Measurements from ENCODE around the gene CHCHD6.
A peak's percentile ranks its signal among the peaks of the same experiment; 100 is the strongest.

The CHCHD6 gene

GRCh38 chr3:127000761-127001160 is 296.7 kb downstream of the CHCHD6 start:
- Histone ChIP-seq H3K4me1 (peaks cover 67% of the 10 kb centered on the region), H3K4me3 (no peak overlapping the region), H3K36me3 (no peaks in the 10 kb centered on the region), H3K9me3 (no peaks in the 10 kb centered on the region), H3K27me3 (no peaks in the 10 kb centered on the region), H3K9ac (no peak overlapping the region), H4K20me1 (peaks cover 92% of the 10 kb centered on the region), H3K27ac (no peak overlapping the region), H3K4me2 (no peak overlapping the region)
- no peak for TF ChIP-seq Cebpa-rat (IDR thresholded peaks at IDR 0.05)

GRCh38 chr3:127001486-127002194 is 297.6 kb downstream of the CHCHD6 start:
- Histone ChIP-seq H3K9me3 (no peaks in the 10 kb centered on the region), H3K9ac (no peak overlapping the region), H3K4me3 (no peak overlapping the region), H4K20me1 (peaks cover 92% of the 10 kb centered on the region), H3K4me2 (peak overlapping the region; percentile 45; the same call in 1 of the 2 replicates), H3K36me3 (no peaks in the 10 kb centered on the region), H3K4me1 (peaks cover 67% of the 10 kb centered on the region), H3K27ac (no peak overlapping the region), H3K27me3 (no peaks in the 10 kb centered on the region)
- no peak for TF ChIP-seq Cebpa-rat (IDR thresholded peaks at IDR 0.05)

GRCh38 chr3:127002195-127003174 is 298.4 kb downstream of the CHCHD6 start:
- Histone ChIP-seq H3K4me1 (peaks cover 61% of the 10 kb centered on the region), H3K9me3 (no peaks in the 10 kb centered on the region), H3K36me3 (no peaks in the 10 kb centered on the region), H3K27me3 (no peaks in the 10 kb centered on the region), H4K20me1 (peaks cover 90% of the 10 kb centered on the region), H3K9ac (no peak overlapping the region; the same call in 1 of the 2 replicates), H3K27ac (no peak overlapping the region), H3K4me2 (peak overlapping the region; percentile 45), H3K4me3 (no peak overlapping the region)
- no peak for TF ChIP-seq Cebpa-rat (IDR thresholded peaks at IDR 0.05)

GRCh38 chr3:127003175-127003555 is 299.1 kb downstream of the CHCHD6 start:
- no peak for TF ChIP-seq Cebpa-rat (IDR thresholded peaks at IDR 0.05)
- H3K4me2 ChIP-seq: peak overlapping the region; percentile 49
- no peak overlapping the region for H3K27ac ChIP-seq
- peaks cover 57% of the 10 kb centered on the region for H3K4me1 ChIP-seq
- H3K4me3 ChIP-seq: no peak overlapping the region
- no peaks in the 10 kb centered on the region for H3K36me3 ChIP-seq
- H3K27me3 ChIP-seq: no peaks in the 10 kb centered on the region
- no peak overlapping the region for H3K9ac ChIP-seq
- no peaks in the 10 kb centered on the region for H3K9me3 ChIP-seq
- H4K20me1 ChIP-seq: peaks cover 90% of the 10 kb centered on the region

- no peak overlapping the region for H3K9ac ChIP-seq
- no peaks in the 10 kb centered on the region for H3K36me3 ChIP-seq
- H3K4me2 ChIP-seq: peak overlapping the region; percentile 49
- no peak overlapping the region for H3K27ac ChIP-seq
- peaks cover 90% of the 10 kb centered on the region for H4K20me1 ChIP-seq
- no peak overlapping the region for H3K4me3 ChIP-seq
- TF ChIP-seq Cebpa-rat (IDR thresholded peaks at IDR 0.05): no peak
- no peaks in the 10 kb centered on the region for H3K27me3 ChIP-seq
- no peaks in the 10 kb centered on the region for H3K9me3 ChIP-seq
- peaks cover 57% of the 10 kb centered on the region for H3K4me1 ChIP-seq
These were observed 299.7 kb downstream of the CHCHD6 start for GRCh38 chr3:127003601-127004280.

- Histone ChIP-seq H3K9me3 (no peaks in the 10 kb centered on the region), H3K4me2 (0 out of 2 replicates have a peak overlapping the region, but pooled peaks have one; percentile 49), H3K27ac (no peak overlapping the region), H3K4me1 (peaks cover 62% of the 10 kb centered on the region), H3K27me3 (no peaks in the 10 kb centered on the region), H3K9ac (no peak overlapping the region), H4K20me1 (peaks cover 86% of the 10 kb centered on the region), H3K36me3 (no peaks in the 10 kb centered on the region), H3K4me3 (no peak overlapping the region)
- TF ChIP-seq Cebpa-rat (IDR thresholded peaks at IDR 0.05): no peak
These were observed 300.8 kb downstream of the CHCHD6 start for GRCh38 chr3:127004641-127005397.

GRCh38 chr3:127005864-127006500 is 301.9 kb downstream of the CHCHD6 start:
- Histone ChIP-seq H3K4me3 (no peak overlapping the region), H3K27me3 (no peaks in the 10 kb centered on the region), H3K27ac (no peak overlapping the region), H3K4me2 (peak overlapping the region; percentile 30), H3K36me3 (no peaks in the 10 kb centered on the region), H4K20me1 (peaks cover 86% of the 10 kb centered on the region), H3K9me3 (no peaks in the 10 kb centered on the region), H3K9ac (no peak overlapping the region), H3K4me1 (peaks cover 74% of the 10 kb centered on the region)
- TF ChIP-seq Cebpa-rat (IDR thresholded peaks at IDR 0.05): no peak

GRCh38 chr3:127006781-127007436 is 302.9 kb downstream of the CHCHD6 start:
- Histone ChIP-seq H3K4me3 (no peak overlapping the region), H3K9ac (no peak overlapping the region), H3K36me3 (no peaks in the 10 kb centered on the region), H4K20me1 (peaks cover 86% of the 10 kb centered on the region), H3K27me3 (no peaks in the 10 kb centered on the region), H3K4me2 (no peak overlapping the region), H3K9me3 (no peaks in the 10 kb centered on the region), H3K27ac (no peak overlapping the region), H3K4me1 (peaks cover 78% of the 10 kb centered on the region)
- no peak for TF ChIP-seq Cebpa-rat (IDR thresholded peaks at IDR 0.05)
